K562 (cell line): ENCODE data around the gene FGF21.

Source experiments
- CTCF ChIP-seq, 3 experiments: IDR thresholded peaks in 2 of 3; conservative IDR thresholded peaks in 1 of 3; 2 replicates each; pipeline ENCODE4 v1.5.1; 2011 to 2012; ENCODE audit warnings: low read length in 3 of 3, mild to moderate bottlenecking in 3 of 3, control low read depth in 2 of 3, improper control_type of control experiment in 1 of 3, inconsistent platforms in 1 of 3, low read depth in 1 of 3, mixed read lengths in 1 of 3, moderate library complexity in 1 of 3; ENCODE audit not compliant: insufficient read depth in 2 of 3
- RFX5 ChIP-seq: IDR thresholded peaks from 2 replicates; pipeline ENCODE4 v1.6.1; 2011; ENCODE audit warnings: low read depth, mild to moderate bottlenecking, improper control_type of control experiment, low read length

GRCh38 chr19:48720613-48721296 is 34.6 kb upstream of the FGF21 start:
- TF ChIP-seq CTCF (IDR thresholded peaks at IDR 0.05 in 2 of 3, conservative IDR thresholded peaks at IDR 0.05 in 1 of 3; ENCODE audit: insufficient read depth in 2 of 3, low read depth in 1 of 3, low read length in 3 of 3) = 0 out of 6 replicates have a peak, but pooled peaks of 1 of the 3 experiments have one; percentile 10
- TF ChIP-seq RFX5 = no peak
